NCI-H2171 (cell line): ENCODE measurements around the gene ATRNL1.
"Not testable (repeated sequence)": the region's sequence is repeated elsewhere in the genome, so short reads cannot be mapped to it uniquely, and the experiment has no call there.

Experiments used
- DNase-seq: peaks from one replicate; lab custom pipeline; 2025; lab: John Stamatoyannopoulos, UW

Gene ATRNL1

DNA sequence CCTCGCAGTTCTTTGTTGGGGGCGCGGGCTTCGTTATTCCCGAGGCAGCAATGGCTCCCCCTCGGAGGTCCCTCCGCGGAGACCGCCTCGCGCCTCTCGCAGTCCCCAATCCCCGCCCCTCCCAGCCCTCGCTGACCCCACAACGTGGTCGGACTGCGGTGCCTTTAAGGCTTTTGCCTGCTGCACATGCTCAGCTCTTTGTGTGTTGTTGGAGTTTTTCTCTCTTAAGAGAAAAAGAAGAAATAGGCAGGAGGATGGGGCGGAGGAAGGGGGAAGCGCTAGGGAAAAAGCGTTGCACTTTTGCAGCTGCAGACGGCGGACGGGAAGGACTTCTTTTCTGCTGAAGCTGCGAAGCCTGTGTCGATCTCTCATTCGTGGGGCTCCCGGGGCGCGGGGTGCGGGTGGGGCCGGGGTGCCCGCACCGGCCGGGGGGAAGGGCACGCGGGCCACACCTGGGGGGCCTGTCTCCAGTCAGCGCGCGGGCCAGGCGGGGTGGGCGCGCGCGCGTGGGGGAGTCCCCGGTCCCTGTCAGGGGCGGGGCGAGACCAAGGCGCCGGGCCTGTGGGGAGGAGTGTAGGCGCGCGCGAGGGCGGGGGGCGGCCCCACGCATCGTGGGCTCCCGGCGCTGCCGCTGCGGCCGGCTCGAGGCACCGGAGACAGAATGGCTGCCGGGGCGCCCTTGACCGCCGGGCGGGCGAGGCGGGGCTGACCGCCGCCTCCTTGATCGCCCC lies 445 bp upstream of the ATRNL1 start:
- DNase-seq, result no peak

DNA sequence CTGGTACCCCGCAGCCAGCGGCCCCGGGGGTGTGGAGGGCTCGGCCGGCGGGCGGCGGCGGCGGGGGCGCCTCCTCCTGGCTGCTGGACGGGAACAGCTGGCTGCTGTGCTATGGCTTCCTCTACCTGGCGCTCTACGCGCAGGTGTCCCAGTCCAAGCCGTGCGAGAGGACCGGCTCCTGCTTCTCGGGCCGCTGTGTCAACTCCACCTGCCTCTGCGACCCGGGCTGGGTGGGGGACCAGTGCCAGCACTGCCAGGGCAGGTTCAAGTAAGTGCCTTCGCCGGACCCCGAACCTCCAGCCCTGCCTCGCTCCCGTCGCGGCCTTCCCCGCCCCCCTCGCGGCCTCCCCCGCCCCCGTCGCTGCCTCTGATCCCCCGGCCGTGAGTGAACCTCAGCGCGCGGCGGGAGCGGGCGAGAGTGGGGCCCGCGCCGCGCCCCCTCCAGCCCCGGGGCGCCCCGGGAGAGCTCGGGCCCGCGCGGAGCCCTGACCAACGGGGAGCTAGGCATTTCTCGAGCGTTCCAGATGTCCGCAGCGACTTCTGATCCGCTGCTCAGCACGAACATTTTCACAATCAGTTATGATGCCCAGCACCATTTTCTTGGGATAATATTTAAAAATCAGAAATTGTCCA lies 727 bp downstream of the ATRNL1 start:
- no peak for DNase-seq

DNA sequence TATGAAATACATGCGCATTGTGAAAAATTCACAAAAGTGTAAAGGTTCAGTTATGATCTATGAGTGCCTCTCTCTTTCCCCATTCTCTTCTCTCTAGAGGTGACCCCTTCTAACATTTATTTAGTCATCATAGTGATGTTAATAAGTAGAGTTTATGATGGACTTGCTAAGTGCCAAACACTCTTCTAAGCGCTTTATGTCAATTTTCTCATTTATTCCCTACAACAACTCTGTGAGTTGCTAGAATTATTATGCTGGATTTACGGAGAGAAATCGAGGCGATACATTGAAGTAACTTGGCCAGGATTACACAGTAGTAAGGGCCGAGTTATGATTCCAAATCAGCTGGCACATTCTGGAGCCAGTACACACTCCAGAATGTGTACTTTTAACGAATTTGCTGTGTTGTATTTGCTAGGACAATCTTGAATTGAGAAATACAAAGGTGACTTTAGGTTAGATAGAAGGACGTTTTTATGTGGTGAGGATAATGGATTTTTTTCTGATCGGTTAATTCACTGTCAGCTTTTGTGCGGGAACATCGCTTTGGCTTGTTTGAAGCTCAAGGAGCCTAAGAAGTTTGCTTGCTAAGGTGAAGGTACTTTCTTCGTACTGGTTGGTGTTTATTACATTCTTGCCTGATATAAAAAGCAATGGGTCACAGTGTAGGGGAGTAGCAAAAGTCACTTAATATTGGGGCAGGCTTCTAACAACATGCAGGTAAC lies 1.4 kb downstream of the ATRNL1 start:
- DNase-seq, result no peak

DNA sequence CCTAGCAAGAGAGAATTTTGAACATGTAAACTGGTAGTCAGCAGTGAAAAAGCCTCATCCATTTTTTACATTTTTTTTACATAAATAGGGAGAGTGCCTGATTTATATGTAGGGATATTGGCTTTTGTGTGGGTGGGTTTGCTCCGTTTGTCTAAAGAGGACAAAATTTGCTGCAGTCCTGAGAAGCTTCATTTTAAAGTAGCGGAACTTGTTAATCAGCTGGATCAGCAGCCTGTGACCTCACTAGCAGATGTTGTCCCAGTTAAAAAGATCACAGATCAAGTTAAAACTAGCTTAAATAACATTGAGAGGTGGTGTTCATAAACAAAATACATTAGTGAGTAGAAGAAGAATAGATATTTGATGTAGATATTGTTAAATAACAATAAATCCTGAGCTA lies 2.6 kb downstream of the ATRNL1 start:
- no peak for DNase-seq

DNA sequence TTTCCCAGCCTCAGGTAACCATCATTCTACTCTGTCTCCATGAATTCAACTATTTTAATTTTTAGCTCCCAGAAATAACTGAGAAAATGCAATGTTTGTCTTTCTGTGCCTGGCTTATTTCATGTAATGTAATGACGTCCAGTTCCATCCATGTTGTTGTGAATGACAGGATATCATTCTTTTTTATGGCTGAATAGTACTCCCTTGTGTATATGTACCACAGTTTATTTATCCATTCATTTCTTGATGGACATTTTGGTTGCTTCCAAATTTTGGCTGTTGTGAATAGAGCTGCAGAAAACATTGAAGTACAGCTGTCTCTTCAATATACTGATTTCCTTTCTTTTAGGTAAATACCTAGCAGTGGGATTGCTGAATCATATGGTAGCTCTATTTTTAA lies 10.5 kb downstream of the ATRNL1 start:
- DNase-seq, result no peak

DNA sequence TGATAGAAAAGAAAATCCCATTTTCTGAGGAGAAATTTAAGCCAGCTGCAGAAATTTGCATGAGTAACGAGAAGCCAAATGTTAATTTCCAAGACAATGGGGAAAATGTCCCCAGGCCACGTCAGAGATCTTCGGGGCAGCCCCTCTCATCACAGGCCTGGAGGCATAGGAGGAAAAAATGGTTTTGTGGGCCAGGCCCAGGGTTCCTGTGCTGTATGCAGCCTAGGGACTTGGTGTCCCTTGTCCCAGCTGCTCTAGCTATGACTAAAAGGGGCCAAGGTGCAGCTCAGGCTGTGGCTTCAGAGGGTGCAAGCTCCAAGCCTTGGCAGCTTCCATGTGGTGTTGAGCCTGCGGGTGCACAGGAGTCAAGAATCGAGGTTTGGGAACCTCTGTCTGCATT lies 12.2 kb downstream of the ATRNL1 start:
- not testable (repeated sequence) for DNase-seq

DNA sequence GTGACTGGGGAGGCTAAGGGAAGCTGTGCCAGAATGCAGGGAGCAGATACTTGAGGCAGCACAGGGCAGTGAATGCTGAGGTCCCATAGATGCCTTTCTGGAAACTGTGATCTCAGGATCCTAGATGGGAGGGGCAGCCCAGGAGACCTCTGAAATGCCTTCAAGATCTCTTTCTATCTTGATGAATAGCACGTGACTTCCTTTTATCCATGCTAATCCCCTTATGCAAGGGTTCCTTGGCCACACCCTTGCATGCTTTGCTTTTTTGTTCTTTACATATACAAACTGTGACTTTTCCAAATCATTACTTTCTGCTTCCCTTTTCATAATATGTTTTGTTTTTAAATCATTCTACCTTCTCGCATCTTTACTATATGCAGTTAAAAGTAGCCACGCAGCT lies 14.7 kb downstream of the ATRNL1 start:
- DNase-seq, result no peak

DNA sequence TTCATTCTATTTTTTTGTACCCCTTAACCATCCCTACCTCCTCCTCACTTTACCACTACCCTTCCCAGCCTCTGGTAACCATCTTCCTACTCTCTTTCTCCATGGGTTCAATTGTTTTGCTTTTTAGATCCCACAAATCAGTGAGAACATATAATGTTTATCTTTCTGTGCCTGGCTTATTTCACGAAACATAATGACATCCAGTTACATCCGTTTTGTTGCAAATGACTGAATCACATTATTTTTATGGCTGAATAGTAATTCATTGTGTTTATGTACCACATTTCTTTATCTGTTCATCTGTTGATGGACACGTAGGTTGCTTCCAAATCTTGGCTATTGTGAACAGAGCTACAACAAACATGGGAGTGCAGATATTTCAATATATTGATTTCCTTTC lies 24.1 kb downstream of the ATRNL1 start:
- DNase-seq, result no peak

DNA sequence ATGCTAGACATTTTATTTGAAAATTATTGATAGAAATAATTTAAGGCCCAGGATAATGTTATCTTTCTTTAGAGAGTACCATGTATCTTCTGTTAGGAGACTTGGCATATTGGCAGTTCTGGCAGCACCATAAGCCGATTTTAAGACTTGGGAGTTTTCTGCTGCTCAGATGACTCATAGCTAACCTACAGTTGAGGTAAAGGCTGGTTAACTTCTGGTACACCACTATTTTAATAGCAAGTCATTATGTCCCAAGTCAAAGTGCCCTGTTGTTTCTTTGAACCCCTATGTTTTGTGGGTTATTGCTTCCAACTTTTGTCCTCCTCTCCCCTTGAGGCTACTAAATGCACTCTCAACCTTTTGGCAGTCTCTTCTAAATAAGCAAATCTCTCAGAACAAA lies 25.2 kb downstream of the ATRNL1 start:
- no peak for DNase-seq

DNA sequence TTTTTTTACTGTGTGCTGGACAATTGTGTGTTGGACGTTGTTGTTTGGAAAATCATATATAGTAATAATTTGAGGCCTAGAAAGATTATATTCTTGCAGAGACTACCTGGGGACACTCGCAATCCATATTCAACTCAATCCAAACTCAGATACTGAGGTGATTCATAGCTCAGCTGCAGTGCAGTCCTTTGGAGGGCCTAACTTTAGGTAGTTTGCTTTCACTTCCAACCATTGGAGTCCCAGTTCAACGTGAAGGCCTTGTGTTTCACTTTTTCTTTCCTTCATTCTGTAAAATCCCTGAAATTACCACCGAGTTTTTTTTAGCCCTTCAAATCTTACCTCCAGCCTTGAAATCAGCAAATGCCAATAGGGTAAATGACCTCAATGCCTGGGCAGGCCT lies 32.3 kb downstream of the ATRNL1 start:
- DNase-seq, result no peak

DNA sequence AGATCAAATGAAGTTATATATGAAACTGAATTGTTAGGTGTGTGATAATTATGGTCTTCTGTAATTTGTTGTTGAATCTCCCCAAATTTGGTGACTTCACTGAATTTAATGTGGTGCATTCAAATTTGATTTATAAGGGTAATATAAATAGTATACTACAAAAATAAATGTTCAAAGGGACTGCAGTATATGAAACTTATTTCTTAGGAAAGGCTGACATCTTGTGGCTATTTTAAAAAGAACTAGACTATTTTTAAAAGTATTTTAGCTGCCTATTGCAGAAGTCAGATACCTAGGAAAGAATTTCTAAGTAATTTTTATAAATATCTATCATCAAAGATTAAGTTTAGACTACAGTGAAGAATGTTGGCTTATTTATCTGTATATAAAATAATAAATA lies 36.6 kb downstream of the ATRNL1 start:
- no peak for DNase-seq

DNA sequence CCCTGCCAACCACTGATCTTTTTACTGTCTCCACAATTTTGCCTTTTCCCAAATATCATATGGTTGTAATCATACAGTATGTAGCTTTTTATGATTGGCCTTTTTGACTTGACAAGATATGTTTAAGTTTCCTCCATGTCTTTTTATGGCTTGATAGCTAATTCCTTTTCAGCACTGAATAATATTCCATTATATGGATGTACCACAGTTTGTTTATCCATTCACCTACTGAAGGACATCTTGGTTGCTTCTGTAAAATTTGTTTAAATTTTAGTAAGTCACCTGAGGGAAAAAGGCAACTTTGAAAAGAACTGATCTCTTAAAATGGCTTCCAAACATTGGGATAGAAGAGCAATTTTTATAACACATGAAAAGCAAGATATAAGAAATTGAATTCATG lies 43.5 kb downstream of the ATRNL1 start:
- no peak for DNase-seq

DNA sequence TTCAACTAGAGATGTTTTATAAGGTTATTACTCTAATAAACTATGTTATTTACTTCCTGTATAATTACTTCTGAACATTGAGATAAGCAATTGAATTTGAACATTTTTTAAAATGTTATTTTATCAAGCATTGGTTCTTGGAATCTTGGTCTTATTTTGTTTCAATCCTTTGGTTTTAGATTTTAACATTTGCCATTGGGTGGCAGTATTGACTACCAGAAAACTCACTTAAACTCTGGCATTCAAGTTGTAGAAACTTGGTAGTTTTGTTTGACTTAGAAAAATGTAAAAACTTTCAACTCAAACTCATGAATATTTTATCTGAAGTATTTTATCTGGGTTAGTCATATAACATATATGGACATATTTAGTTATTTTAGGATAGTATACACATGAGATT lies 48.1 kb downstream of the ATRNL1 start:
- no peak for DNase-seq

DNA sequence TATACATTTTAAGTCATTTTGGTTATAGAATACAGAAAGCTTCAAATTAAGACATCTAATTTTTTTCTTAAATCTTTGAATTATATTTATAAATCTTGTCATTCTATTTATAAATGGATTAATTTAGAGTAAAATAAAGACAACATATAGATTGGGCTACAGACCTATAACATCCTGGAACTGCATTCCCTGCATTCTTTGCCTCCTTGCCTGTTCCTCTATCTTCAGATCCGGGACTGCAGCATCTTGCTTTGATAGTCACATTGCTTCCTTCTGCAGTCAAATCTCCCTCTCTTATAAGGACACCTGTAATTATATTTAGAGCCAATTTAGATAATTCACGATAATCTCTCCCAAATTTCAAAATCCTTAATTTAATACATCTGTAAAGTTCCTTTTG lies 64.2 kb downstream of the ATRNL1 start:
- DNase-seq, result no peak

DNA sequence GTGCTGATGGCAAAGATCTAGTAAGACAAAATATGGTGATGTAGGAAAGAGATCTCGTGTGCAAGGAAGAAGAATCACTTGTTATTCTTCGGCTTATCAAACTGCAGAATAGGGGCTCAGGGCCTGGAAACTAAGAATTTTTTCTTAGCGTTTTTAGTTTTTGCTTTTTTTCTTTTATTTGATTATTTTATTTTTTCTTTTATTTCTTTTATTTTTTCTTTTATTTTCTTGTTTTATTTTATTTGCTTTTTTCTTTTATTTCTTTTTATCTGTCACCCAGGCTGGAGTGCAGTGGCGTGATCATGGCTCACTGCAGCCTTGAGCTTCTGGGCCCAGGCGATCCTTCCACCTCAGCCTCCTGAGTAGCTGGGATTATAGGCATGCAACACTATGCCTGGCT lies 70.0 kb downstream of the ATRNL1 start:
- DNase-seq, result no peak

DNA sequence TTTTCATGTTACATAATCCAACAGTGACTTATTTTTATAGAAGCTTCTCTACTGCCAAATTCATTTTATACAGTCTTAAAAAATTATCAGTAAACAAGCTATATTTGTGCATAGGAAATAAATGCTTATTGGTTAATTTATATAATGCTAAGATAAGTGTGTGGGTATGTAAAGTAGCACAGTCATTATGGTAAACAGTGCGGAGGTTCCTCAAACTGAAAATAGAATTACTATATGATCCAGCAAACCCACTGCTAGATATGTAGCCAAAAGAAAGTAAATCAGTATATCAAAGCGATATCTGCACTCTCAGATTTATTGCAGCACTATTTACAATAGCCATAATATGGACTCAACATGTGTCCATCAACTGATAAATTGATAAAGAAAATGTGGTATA lies 71.1 kb downstream of the ATRNL1 start:
- no peak for DNase-seq

DNA sequence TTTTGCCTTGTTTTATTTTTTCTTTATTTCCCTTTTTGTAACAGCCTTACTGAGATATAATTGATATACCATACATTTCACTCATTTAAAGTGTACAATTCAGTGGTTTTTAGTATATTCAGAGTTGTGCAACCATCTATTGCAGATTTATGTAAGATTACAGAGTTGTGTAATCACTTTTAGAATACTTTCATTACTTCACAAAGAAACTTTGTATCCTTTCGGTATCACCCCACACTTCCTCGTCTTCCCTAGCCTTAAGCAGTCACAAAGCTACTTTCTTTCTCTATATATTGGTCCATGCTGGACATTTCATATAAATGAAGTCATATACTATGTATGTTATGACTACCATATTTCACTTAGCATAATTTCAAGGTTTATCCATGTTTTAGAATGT lies 74.6 kb downstream of the ATRNL1 start:
- no peak for DNase-seq

DNA sequence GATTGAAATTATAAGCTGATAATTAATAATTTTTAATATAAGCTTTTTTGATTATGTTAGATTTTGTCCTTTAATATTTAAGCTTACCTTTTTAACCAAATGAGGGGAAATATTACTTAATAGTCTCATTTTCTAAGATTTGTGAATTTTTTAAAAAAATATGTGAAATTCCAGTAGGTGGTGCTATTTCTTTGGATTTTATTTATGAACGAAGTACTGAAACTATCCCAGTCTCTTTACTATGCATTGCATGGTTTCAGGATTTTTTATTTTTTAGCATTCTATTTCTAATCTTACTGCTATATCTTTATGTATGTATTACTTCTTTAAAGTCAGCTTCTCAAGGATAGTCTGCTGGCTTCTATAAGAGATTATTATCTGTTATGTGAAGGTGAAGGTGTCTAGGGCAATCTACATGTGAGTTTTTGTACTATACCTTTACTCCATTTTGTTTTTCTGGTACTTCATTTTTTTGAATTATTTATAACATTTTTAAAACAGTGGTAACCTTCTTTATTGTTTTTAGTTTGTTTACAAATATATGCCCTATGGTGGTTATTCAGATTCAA lies 78.3 kb downstream of the ATRNL1 start:
- DNase-seq, result no peak

DNA sequence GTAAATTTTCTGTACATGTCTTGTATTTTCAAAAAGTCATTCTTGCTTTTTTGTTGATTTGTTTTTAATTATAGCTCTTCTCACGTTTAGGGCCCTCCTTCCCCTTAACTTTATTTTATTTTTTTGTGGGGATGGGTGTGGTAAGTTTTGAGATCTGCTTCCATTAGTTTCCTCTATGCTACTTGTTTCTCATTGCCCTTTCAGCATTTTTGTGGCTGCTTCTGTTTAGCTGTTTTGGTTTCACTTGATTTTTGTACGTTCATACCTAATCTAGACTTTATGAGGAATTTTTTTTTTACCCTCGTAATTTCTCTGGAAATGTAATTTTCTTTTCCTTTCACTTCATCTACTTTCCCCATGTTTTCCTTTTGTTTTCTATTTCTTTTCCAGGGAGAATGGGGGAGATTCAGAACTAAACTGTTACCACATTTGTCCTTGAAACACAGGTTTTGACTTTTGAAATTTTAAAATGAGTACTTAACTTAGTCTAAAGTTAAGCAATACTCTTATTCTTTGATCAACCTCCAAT lies 80.8 kb downstream of the ATRNL1 start:
- no peak for DNase-seq

DNA sequence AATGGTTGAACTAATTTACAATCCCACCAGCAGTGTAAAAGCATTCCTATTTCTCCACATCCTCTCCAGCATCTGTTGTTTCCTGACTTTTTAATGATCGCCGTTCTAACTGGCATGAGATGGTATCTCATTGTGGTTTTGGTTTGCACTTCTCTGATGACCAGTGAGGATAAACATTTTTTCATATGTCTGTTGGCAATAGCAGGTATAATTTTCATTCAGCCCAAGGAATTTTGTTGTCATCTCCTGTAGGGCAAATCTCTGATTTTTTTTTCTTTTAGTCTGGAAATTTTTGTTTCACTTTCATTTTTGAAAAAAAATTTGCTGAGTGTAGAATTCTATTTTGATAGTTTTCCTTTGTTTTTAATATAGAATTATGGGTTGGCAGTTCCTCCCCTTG lies 114.1 kb downstream of the ATRNL1 start:
- not testable (repeated sequence) for DNase-seq

DNA sequence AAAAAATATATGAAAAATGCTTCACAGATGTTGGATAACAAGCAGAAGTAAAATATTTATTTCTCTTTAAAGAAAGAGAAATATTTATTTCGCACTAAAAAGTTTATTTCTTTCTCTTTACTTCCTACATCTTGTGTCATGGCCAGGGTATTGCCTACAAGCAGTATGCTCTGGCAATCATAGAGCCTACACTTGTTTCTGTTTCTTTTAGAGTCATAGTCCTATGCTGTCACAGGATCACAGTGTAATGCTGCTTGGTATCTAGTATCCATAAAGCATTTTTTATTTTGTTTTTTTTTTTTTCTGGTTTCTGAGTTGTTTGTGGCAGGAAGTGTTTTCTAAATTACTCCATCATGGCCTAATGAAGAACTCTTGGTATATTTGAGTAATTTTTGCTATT lies 116.0 kb downstream of the ATRNL1 start:
- DNase-seq, result no peak

DNA sequence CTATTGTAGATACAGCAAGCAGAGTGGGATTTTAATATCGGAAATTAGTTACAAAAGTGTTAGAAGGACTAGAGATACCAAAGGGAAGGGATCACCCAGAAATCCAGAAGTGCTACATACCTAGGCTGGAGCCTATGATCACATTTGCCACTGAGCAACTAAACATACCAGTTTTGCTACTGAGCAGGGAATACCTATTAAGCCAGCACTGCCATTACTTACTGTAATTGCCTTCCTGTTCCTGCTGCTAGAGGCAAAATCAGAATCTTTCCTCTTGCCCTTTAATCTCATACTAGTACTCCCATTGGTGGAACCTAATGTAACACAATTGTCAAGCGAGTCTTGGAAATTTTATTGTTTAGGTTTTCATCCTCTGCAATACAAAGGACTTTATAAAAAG lies 121.7 kb downstream of the ATRNL1 start:
- DNase-seq, result no peak

DNA sequence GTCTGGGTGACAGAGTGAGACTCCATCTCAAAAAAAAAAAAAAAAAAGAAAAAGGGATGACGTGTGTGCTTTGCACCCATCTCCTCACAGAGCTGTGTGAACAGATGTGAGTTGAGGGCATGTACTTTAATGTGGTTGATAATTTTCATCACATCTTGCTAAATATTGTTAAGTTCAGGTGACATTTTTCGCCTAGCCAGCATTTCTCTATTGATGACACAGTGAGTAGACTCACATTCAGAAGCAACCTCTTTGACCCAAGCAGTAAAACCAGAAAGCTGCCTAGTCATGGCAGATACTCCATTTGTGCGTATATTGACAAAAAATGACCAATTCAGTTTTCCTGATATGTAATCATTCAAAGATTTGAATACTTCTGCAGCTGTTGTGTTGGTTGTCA lies 126.0 kb downstream of the ATRNL1 start:
- DNase-seq, result no peak
